GM04503 (cell line): ENCODE data around the gene SCGB3A2.

ENCODE experiments used
- DNase-seq: peaks from one replicate; pipeline ENCODE4 v3.0.0-alpha.2; 2012; ENCODE audit warnings: low read depth

Gene SCGB3A2

GRCh38 chr5:147904110-147904509, 25.6 kb downstream of the SCGB3A2 start:
- no peak for DNase-seq

- no peak for DNase-seq
Measured at GRCh38 chr5:147906326-147907095, 28.0 kb downstream of the SCGB3A2 start, which contains the start of gene C5orf46. Gene C5orf46 (minus strand): TSS chr5:147906538. CDS start chr5:147906501, 37 bp downstream.

- no peak for DNase-seq
Measured at GRCh38 chr5:147911427-147911826, 32.9 kb downstream of the SCGB3A2 start.

GRCh38 chr5:147912011-147912410, 33.5 kb downstream of the SCGB3A2 start:
- DNase-seq: no peak

GRCh38 chr5:147913786-147914185, 35.3 kb downstream of the SCGB3A2 start:
- DNase-seq: no peak

- no peak for DNase-seq
Measured at GRCh38 chr5:147918101-147918685, 39.7 kb downstream of the SCGB3A2 start.

- no peak for DNase-seq
Measured at GRCh38 chr5:147918899-147919298, 40.4 kb downstream of the SCGB3A2 start.

GRCh38 chr5:147920420-147921030, 42.0 kb downstream of the SCGB3A2 start:
- no peak for DNase-seq

- DNase-seq: no peak
Measured at GRCh38 chr5:147921136-147921535, 42.6 kb downstream of the SCGB3A2 start.

- no peak for DNase-seq
Measured at GRCh38 chr5:147925020-147925419, 46.5 kb downstream of the SCGB3A2 start.

GRCh38 chr5:147927901-147928300, 49.4 kb downstream of the SCGB3A2 start:
- DNase-seq: no peak

GRCh38 chr5:147930769-147931168, 52.3 kb downstream of the SCGB3A2 start:
- DNase-seq: no peak
